H1 (cell line): ENCODE results near the gene TMEM131L. TPM values are rescaled to one million over a fixed set of nuclear protein-coding genes. Genes with fewer than 3 reads are reported as not detected.

ENCODE experiments used
- CHD1 ChIP-seq: IDR thresholded peaks from 2 replicates; pipeline ENCODE4 v1.6.1; 2012; ENCODE audit warnings: low read depth, low read length, improper control_type of control experiment
- CREB1 ChIP-seq: IDR thresholded peaks from 2 replicates; pipeline ENCODE4 v1.6.1; 2012; ENCODE audit warnings: inconsistent platforms
- EGR1 ChIP-seq: IDR thresholded peaks from 2 replicates; pipeline ENCODE4 v1.6.1; 2011; ENCODE audit warnings: low read depth, low read length, borderline replicate concordance
- RBBP5 ChIP-seq: IDR thresholded peaks from 2 replicates; pipeline ENCODE4 v1.7.1; 2012; ENCODE audit warnings: low read depth, mild to moderate bottlenecking, inconsistent platforms, low read length, moderate library complexity, borderline replicate concordance
- SIX5 ChIP-seq: IDR thresholded peaks from 2 replicates; pipeline ENCODE4 v1.6.1; 2011; ENCODE audit warnings: mild to moderate bottlenecking, low read depth, low read length
- TBP ChIP-seq: IDR thresholded peaks from 2 replicates; pipeline ENCODE4 v1.6.1; 2011; ENCODE audit warnings: low read depth, low read length, improper control_type of control experiment
- polyA plus RNA-seq, 7 experiments: library from polyadenylated mRNA; depleted of rRNA in 3 of 7; stranded (reverse) in 5 of 7; unstranded in 2 of 7; fragments of >200 nt in 5 of 7; fragments of 200-250 nt in 2 of 7; gene quantifications; 1 replicate in 5 of 7; 2 replicates in 1 of 7; 4 replicates in 1 of 7; pipeline versions ENCODE4 v1.2.1 to v1.2.3, GENCODE V29; 2011 to 2013; ENCODE audit warnings: missing spikeins in 2 of 7, mixed read lengths in 2 of 7
- total RNA-seq: library from RNA; stranded (reverse); fragmentation: NEBNext Ultra II Directional; extraction: Animal tissue kit (Norgen Biotek cat#: 25700); gene quantifications from 2 replicates; pipeline ENCODE4 v1.2.1, GENCODE V29; 2021

The TMEM131L gene
- total and polyA plus RNA-seq, 2 of the 8 experiments (the other 6 are each of a cell fraction or from before 2014, with no cell fraction given), result 14.3 to 26.1 TPM

DNA sequence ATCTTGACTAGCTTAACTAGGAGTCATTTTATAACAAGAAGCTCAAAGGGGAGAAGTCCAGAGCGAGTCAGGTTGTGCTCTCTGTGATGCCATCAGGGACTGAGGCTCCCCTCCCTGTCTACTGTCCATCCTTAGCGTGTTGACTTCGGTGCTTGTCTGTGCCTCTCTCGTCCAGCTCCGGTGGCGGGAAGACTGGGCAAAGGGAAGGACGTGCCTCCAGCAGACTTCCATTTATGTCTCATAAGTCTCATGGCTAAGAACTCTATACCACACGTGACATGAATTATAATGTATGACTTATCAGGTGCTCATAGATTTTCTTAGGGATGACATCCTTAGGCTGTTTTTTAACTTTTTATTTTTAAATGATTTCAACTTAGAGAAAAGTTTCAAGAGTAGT, 125.3 kb downstream of the TMEM131L start (continued):
- no peak for TF ChIP-seq TBP
- no peak for TF ChIP-seq RBBP5
- no peak for TF ChIP-seq SIX5
- TF ChIP-seq EGR1, result no peak
- no peak for TF ChIP-seq CHD1
- TF ChIP-seq CREB1, result no peak
- TF ChIP-seq, all 59 proteins: peak for 0
